CD1c-positive myeloid dendritic cell (primary cell): ENCODE results near the gene MACROH2A1.

Source experiments
- DNase-seq: peaks from one replicate; pipeline ENCODE4 v3.0.0-alpha.2; 2016; ENCODE audit errors: extremely low spot score

MACROH2A1 gene

DNA sequence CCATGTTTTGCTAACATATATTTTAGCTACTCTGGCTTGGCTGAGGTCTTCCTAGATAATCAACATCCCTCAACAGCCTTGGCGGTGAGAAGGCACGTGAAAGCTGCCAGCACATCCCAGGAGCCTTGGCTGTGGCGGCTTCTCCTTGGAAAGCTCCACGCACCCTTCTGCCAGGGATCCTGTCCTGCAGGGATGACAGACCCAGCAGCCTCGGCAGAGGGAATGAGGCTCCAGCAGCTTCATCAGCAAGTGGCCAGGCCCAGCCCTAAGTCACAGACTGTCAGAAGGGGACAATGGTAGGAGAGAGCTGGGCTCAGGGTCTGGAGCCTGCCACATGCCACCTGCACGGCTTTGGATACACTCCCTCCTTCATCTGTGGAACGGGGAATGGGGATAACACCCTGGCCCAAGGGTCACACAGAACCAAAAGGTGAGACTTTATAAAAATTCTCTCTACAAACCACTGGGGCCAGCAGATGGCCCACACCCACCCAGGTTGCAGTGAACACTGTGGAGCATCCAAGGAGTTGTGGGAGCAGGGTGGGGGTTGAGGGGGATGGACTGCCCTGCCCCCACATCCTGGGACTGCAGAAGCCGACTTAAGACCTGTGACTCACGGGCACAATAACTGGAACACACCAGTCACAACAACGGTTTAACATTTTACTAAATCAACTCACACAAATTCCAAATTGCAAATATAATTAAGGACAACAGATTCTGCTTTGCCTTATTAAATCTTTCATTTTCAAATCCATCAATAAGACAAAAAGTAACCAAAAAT lies 65.1 kb downstream of the MACROH2A1 start:
- no peak for DNase-seq

DNA sequence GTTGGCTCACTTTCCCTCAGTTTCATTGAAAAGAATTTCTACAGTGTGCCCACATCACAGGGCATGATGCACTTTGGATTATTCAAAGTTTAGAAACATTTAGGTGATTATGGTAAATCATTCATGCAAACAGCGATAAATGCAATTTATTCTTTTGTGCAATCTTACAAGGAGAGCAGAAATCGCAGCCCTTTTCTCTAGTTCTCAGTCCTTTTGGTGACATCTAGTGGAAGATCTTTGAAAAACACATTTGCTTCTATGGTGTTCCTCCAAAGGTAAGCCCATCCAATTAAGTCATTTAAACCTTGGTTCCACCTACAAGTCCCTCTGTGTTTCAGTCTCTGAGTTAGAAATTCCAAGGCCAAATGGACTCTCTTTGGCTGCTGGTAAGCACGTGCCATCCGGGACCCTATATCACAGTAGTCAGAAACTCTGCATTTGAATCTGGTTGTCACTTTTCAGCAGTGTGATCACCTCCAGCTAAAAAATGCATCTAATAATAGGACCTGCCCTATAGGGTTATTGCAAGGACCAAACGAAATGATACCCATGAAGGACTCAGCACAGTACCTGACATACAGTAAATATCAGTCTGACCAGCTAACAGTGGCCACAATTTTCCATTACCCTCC lies 66.4 kb downstream of the MACROH2A1 start:
- DNase-seq: peak; percentile 19

DNA sequence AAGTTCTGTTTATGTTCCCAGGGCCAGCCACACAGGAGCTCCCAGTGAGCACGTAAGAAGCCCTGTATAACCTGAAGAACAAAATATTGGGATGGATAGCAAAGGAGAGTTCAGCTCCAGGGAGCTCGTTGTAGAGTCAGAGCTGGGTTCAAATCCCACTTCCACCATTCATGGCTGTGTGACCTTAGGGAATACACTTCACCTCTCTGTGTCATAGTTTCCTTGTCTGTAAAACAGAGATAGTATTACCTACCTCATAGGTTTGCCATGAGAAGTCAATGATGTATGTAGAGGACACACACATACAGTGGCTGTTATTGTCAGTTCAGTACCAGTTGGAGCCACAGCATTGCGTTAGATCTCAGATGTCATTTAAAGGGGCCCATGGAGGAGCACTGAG lies 67.4 kb downstream of the MACROH2A1 start:
- no peak for DNase-seq

DNA sequence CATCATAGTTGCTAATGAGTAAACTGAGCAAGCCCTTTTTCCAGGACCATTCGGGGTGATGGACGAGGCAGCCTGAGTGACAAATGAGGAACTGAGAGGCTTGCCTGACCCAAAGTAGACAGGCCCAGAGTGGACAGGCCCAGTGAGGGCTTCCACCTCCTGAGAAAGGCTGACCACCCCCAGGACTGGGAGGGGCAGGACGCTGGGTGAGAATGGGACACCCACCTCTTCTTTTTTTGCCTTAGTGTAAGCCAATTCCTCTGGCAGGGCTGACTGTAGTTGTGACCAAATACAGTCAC lies 68.3 kb downstream of the MACROH2A1 start:
- DNase-seq: peak; percentile 14

DNA sequence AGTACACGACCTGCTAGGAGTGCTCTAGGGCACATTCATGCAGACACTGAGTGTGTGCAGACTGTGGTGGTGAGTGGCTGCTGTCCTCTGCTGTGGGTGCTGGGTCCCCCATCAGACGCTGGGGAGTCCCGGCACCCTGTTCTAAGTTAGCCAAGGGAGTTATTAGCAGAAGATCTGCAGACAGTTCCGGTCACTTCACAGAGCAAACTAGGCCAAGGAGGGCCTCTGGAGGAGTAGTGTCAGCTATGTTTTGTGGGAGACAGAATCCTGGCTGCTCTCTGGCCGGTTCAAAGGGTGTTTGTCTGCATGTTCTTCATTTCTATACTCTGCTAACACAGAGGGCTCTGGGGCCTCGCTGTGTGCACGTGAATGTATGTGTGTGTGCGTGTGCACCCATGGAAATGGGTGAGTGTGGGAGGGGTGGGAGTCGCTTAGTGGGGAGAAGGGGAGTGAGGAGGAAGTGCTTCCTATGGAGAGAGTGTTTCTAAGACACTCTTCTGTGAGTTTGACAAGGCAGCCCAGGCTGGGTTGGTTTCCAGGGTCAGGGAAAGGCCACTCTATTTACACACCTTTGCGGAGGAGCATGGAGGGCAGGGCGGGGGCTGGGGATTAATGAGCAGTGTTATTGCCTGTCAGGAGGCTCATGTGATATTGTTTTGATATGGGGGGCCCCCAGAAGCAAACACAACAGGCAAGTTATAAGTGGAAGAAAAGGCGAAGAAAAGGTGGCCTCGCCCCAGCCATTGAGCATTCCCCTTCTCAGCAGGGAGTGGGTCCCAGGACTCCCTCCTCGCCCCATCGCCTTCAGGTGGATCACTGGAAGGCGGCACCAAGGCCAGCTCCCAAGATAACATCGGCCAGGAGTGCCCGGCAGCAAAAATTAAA lies 68.9 kb downstream of the MACROH2A1 start:
- no peak for DNase-seq

DNA sequence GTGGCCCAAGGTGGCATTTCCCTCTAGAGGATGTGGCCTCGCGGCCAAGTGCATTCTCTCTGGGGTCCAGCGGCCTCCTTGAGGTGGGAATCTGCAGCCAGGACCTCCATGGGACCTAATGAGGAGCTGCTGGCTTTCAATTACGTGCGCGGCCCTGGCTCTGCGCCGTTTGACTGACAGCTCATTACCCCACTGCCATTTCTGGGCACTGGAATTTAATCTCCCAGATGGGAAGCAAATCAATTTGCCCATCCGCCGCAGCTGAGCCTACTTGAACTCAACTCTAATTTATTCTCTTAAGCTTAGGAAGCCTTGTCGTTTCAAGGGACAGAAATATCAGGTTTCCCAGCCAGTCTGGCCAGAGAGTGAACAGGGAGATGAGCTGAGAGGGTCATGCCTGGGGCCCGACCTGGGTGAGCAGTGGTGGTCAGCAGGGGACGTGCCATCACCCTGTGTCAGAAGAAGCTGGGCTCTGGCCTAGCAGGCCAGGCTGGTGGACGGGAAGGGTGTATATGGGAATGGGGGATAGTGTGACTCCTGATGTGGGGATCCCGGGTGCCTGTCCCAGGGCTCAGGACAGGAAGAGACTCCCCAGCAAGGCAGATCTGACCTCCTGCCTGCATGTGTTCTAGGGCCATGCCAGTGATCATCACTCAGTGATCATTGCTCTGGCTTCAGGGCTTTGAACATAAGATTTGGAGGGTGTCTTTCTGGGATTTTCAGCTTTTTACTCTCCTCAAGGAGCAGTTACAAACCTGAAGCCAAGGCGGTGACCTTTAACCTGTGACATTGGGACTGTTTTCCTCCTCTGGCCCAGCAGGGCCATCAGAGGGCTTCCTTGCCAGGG lies 69.7 kb downstream of the MACROH2A1 start:
- DNase-seq: no peak

DNA sequence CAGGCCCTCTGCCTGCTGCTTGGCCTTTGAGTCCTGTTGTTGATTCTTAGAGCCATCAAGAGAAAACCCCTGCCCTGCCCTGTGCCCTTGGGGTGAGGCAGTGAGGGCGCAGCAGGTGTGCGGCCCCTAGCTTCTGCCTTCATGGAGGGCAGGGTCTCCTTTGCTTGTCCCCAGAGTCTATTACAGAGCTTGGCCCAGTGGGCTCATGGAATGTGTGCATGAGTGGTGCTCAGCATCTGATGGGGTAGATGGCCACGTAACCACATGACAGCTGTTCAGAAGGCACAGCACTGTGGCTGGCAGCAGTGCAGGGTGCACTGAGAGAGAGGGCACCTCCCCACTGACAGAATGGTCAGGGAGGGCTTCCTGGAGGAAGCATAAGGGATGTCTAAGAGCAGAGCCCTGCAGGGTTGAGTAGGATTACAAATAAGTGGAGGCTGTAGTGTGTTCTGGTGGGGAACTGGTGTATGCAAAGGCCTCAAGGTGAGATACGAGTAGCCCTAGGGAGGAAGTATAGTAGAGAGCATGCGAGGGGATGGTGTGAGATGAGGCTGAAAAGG lies 70.8 kb downstream of the MACROH2A1 start:
- no peak for DNase-seq

DNA sequence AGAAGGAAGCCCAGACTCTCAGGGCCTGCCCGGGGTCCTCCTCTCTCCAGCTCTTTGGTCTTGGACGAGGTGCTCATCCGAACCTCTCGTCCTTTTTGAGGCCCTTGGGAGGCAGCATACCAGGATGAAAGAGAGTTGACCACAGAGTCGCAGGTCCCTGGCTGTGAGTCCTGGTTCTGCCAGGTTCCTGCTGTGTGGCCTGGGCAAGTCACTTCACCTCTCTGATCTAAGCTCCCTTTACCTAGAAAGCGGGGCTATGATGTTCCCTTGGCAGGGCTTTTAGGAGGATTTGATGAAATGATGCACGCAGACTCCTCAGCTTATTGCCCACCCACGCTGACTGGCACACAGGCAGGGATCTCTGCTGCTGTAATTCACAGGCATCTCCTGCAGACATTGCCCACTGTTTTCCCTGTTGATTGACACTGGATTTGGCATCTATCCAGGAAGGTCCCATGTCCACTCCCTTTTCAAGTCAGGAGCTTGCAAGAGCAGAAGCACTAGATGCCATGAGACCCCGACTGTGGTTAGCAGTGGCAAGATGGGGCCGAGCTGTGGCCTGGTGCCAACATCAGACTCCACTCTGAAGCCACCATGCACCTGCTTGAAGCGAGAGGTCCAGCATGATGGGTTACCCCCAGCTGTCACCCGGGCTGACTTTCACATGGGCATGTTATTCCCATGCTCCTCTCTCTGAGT lies 71.5 kb downstream of the MACROH2A1 start:
- DNase-seq: no peak

DNA sequence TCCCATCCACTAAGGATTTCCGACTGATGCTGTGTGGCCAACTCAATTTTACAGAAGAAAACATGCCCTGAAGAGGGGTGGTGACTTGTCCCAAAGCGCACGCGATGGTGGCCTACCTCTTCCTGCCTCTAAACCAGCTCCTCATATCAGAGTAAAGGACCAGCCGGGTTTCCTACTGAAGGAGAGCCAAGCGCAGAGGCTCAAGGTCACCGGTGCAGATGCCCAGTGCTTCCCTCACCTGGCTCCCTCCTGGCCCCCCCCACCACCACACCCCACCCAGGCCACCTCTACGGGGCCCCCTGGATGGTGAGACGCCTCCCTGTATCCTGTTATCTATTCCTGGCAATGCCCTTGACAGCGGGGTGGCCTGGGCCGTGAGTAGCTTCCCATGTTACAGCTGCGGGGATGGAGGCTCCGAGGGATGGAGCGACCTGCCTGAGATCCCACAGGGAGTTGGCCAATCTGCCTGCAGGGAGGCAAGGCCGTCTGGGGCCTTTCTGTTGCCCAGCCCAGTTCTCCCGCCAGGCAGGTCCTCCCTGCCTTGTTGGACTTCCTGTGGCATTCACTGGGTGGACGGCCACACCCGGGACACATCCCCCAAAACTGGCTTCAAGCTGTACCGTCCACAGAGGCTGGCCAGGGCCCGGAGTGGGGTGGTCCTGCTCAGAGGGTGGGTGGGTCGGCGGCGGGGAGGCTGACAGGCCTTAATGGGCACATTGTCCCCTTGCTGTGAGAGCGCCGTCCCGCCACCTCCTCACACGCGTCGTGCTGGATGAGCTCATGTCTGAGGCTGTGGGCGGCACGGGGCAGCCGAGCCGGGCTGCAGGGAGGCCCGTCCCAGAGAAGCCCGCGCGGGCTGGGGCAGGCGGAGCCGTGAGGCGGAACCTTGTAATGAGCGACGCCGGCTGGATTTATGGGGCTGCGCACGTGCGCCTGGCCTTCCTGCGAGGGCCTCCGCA lies 72.5 kb downstream of the MACROH2A1 start:
- DNase-seq: no peak

DNA sequence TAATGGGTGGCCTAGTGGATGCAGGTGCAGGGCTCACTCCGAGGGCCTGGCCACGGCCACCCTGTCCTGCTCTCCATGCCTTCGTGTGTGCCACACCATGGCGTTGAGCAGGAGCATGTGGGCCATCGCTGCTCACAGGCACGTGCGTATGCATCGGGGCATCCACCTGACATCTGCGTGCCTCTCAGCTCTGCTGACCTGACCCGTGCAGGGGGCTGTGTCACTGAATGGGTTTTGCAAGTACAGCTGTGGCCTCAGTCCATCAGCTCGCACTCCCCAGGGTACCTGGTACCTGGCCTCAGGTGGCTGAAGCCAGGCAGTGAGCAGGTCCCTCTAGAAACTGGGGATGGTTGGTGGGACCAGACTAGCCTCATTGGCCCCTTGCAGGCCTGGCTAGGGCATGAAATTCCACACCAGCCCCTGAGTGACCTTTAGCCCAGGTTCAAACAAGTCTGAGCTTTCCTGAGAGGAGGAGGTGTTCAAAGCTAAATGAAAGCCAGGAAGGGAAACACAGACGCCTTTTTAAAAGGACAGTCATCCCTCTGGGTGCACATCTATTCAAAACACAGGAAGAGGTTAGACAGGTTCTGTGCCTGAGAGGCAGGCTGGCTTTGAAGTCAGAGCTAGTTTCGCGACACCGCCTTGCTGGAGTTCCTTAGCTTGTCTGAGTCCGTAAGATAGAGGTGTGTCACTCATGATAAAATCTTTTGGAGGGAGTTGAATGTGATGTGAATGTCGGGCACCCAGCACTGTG lies 74.0 kb downstream of the MACROH2A1 start:
- DNase-seq: no peak

DNA sequence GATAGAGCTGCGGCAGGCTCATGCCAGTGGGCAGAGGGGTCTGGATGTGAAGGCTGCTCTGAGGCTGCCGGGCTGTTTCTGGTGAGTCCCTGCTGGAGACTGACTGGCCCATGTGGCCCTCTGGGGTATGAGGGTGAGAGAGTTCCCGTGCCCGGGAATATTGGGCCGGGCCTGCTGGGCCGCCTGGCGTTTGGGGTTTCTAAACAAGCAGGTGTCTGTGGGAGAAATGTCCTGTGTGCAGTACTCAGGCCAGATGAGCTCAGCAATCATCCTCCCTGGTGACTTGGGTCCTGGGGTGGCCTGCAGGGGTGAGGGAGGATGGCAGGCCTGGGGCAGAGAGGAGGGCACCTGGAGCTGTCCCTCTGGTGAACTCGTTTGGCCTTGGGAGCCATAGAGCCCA lies 74.9 kb downstream of the MACROH2A1 start:
- no peak for DNase-seq

DNA sequence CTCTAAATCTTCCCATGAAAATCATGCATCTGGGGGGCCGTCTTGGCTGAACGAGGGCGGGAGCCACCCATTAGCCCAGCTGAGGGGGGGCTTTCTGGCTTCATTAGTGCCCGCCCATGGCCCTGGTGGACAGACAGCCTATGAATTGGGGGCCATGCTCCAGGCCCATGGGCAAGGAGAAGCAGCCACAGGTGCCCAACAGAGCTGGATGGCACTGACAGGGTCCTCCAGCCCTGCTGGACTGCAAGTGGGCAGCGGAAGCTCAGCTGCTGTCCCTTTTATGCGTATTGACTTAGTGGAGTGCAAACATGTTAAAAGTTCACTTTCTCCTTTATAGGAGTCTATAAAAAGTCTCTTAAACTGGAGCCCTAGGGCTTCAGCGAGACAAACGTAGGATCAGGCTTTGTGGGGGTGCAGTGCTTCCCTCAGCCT lies 75.3 kb downstream of the MACROH2A1 start:
- DNase-seq: no peak

DNA sequence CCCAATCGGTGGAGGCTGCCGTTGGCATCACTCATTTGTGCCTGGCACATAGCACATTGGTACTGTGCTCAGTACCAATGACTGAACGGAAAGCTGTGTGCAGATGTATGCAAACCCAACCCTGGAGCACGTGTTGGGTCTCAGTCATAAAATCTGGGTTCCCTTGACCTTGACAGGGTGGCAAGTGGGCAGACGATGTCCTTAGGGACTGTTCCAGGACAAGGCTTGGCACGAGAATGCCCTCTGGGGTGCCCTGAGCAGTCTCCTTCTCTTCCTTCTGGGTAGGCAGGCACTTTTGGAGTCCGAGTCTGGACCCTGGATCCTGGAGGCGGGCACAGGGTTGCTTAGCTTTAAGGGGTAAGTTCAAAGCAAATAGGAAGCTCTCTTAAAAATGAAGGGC lies 75.8 kb downstream of the MACROH2A1 start:
- no peak for DNase-seq

DNA sequence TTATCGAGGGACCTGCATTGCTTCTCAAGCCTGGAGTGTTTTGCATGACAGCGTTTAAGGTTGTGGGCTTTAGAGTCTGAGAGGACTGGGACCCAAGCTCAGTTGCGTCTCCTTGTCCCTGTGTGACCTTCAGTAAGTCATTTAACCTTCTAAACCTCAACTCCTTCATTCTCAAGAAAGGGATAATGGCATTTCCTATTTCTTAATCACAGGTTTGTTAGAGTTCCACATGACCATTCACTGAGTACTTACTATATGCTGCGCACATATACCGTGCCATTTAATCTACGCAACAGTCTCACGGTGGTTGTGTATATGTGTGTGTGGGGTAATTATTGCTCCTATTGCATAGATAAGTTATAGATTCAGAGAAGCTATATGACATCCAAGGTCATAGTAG lies 76.3 kb downstream of the MACROH2A1 start:
- no peak for DNase-seq

DNA sequence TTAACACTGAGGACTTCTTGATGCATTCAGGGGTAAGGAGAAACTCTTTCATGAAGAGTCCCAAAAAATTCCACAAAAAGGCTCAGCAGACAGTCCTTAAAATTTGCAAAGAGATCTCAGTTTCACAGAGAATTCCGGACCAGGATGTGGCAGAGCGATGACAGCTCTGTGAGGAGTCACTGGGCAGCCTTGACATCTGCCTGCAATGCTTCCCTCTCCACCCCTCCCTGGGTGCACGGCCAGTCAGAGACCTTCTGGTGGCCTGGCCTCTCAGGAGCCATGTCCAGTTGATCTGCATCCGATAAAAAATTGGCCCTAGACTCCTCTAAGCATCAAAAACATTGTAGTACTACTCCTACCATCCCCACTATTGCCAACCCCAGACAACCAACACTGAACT lies 76.8 kb downstream of the MACROH2A1 start:
- DNase-seq: no peak

DNA sequence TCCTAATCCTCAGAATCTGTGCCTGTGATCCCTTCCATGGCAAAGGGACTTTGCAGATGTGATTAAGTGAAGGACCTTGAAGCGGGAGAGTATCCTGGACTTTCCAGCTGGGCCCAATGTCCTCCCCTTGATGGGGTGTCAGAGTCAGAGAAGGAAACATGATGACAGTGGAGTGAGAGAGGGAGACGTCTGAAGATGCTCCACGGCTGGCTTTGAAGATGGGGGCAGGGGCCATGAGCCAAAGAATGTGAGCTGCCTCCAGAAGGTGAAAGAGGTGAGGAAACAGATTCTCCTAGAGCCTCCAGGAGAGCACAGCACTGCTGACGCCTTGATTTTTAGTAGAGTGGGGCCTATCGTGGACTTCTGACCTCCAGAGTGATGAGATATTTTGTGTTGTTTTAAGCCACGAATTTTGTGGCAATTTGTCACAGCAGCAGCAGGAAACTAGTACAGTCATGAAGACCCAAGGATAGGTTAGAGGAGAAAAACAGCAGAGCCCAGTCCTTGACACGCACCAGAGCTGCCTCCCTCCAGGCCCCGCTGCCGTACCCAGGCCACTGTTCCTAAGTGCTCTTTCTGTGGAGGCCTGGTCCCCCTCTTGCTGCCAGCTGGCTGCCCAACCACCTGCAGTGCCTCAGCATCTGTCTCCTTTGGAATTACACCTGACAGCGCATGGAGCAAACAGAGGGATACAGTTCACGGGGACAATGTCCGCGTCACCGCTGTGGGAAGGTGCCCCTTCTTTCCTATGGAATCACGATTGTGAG lies 78.1 kb downstream of the MACROH2A1 start:
- DNase-seq: no peak

DNA sequence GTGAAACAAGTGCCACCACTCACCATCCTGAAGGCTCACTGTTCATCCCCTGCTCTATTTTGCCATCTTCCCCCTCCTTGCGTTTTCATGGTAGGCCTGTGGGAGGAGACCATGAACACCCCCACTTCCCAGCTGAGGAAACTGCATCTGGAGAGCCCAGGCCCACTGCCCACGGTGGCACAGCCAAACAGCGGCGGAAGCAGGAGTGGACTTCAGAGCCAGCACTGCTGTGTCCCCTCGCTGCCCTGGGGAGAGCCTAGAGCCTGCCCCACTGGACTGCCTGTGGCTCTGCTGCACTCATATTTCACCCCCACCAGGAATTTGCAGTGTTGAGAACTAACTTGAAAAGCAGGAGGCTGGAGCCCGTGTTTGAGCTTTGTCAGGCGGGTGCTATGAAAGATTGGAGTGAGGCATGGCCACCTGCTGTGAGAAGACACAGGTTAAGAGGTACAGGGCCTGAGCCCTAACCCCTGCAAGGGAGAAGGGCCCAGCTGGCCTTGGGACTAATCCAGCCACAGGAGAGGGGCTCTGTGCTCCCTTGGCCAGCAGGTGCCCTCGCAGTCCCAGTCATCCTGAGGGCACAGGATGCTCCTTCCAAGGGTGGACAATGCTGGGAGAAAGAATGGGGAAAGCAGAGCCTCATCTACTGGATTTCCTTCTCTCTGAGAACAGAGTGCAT lies 79.0 kb downstream of the MACROH2A1 start:
- no peak for DNase-seq

DNA sequence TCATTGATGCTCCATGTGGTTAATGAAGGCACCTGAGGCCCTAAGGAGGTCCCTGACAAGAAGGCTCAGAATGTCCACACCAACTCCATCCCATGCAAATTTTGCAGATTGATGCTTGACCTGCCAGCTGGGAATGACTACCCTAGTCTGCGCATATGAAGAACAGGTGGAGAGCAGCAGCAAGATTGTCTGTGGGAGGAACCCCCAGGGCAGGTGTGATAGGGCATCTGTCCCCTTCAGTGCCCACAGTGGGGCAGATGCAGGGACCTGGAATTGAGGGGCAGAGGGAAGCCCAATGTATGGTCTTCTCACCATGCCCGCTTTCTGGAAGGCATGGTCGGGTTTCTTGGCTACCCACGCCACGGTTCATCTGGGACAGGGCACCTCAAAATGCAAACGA lies 79.6 kb downstream of the MACROH2A1 start:
- no peak for DNase-seq
